WTC11 (cell line): ENCODE data around the gene KIAA0753. TPM values are rescaled to one million over a fixed set of nuclear protein-coding genes. Genes with fewer than 3 reads are reported as not detected.

Experiments used
- ATAC-seq: fragments of 200-7000 bp; cut with Tn5 transposase; 2 replicates; pipeline ENCODE4 v1.10.0; 2021; ENCODE audit warnings: mild to moderate bottlenecking, moderate library complexity
- CTCF ChIA-PET: fragments of 300-600 bp; sonication (Branson Sonifier 250); formaldehyde crosslinking; loops from one replicate; lab custom pipeline; 2021; ENCODE audit warnings: antibody characterized with exemption; lab: Charles Lee
- POLR2A ChIA-PET: fragments of 350-600 bp; sonication (Branson Sonifier 250); formaldehyde crosslinking; loops from one replicate; lab custom pipeline; 2021; ENCODE audit warnings: antibody characterized with exemption; lab: Charles Lee
- DNase-seq: peaks from one replicate; pipeline ENCODE4 v3.0.0; 2021; ENCODE audit warnings: low spot score
- H3K27ac Mint-ChIP-seq: 2 replicates; pipeline ENCODE4 v1.8.0; 2021; ENCODE audit warnings: mixed read lengths
- H3K27me3 Mint-ChIP-seq: 2 replicates; pipeline ENCODE4 v1.8.0; 2021; ENCODE audit warnings: low read depth, mild to moderate bottlenecking, moderate library complexity, mixed read lengths
- H3K36me3 Mint-ChIP-seq: 2 replicates; pipeline ENCODE4 v1.8.0; 2021; ENCODE audit warnings: mixed read lengths
- H3K4me1 Mint-ChIP-seq: 2 replicates; pipeline ENCODE4 v1.8.0; 2022; ENCODE audit warnings: mixed read lengths
- H3K4me3 Mint-ChIP-seq: 2 replicates; pipeline ENCODE4 v1.8.0; 2021; ENCODE audit warnings: mild to moderate bottlenecking, moderate library complexity, mixed read lengths
- H3K9me3 Mint-ChIP-seq: 2 replicates; pipeline ENCODE4 v1.8.0; 2021; ENCODE audit warnings: mixed read lengths
- AR ChIP-seq: fragments of 250-450 bp; sonication (Bioruptor Pico); IDR thresholded peaks from 2 replicates; pipeline ENCODE4 v1.9.0; 2021; ENCODE audit warnings: mild to moderate bottlenecking
- ATF1 ChIP-seq: sonication (generic); formaldehyde crosslinking; IDR thresholded peaks from 2 replicates; pipeline ENCODE4 v1.8.1; 2023; ENCODE audit warnings: mild to moderate bottlenecking, moderate library complexity, missing genetic modification reagents
- ATF3 ChIP-seq: sonication (generic); formaldehyde crosslinking; conservative IDR thresholded peaks from 2 replicates; pipeline ENCODE4 v1.8.1; 2022; ENCODE audit warnings: mild to moderate bottlenecking, missing genetic modification reagents
- CREB1 ChIP-seq: sonication (generic); formaldehyde crosslinking; IDR thresholded peaks from 2 replicates; pipeline ENCODE4 v1.8.0; 2023; ENCODE audit warnings: mild to moderate bottlenecking, missing genetic modification reagents
- CTCF ChIP-seq: fragments of 200-600 bp; IDR thresholded peaks from 2 replicates; pipeline ENCODE4 v1.8.0; 2022; ENCODE audit warnings: antibody characterized with exemption
- FOXK1 ChIP-seq: sonication (generic); formaldehyde crosslinking; IDR thresholded peaks from 2 replicates; pipeline ENCODE4 v1.8.0; 2022; ENCODE audit warnings: mild to moderate bottlenecking, moderate library complexity, missing genetic modification reagents
- FOXP4 ChIP-seq: sonication (generic); formaldehyde crosslinking; IDR thresholded peaks from 2 replicates; pipeline ENCODE4 v1.8.0; 2022; ENCODE audit warnings: mild to moderate bottlenecking, missing genetic modification reagents
- IRF1 ChIP-seq: sonication (generic); formaldehyde crosslinking; IDR thresholded peaks from 2 replicates; pipeline ENCODE4 v1.8.0; 2023; ENCODE audit warnings: missing genetic modification reagents
- MAX ChIP-seq: sonication (generic); formaldehyde crosslinking; IDR thresholded peaks from 2 replicates; pipeline ENCODE4 v1.8.0; 2022; ENCODE audit warnings: mild to moderate bottlenecking, missing genetic modification reagents
- NR1H2 ChIP-seq: sonication (generic); formaldehyde crosslinking; IDR thresholded peaks from 2 replicates; pipeline ENCODE4 v1.9.0; 2021; ENCODE audit warnings: mild to moderate bottlenecking, moderate library complexity, missing genetic modification reagents
- PRDM15 ChIP-seq: sonication (generic); formaldehyde crosslinking; IDR thresholded peaks from 2 replicates; pipeline ENCODE4 v1.8.0; 2022; ENCODE audit warnings: missing genetic modification reagents
- PREB ChIP-seq: sonication (generic); formaldehyde crosslinking; IDR thresholded peaks from 2 replicates; pipeline ENCODE4 v1.8.1; 2022; ENCODE audit warnings: mild to moderate bottlenecking, missing genetic modification reagents, moderate library complexity, borderline replicate concordance
- SMAD4 ChIP-seq: sonication (generic); formaldehyde crosslinking; IDR thresholded peaks from 2 replicates; pipeline ENCODE4 v1.8.0; 2022; ENCODE audit warnings: mild to moderate bottlenecking, missing genetic modification reagents
- SOX15 ChIP-seq: fragments of 250-450 bp; sonication (Bioruptor Pico); IDR thresholded peaks from 2 replicates; pipeline ENCODE4 v1.9.0; 2021; ENCODE audit warnings: mild to moderate bottlenecking
- TCF7 ChIP-seq: sonication (generic); formaldehyde crosslinking; IDR thresholded peaks from 2 replicates; pipeline ENCODE4 v1.8.0; 2022; ENCODE audit warnings: mild to moderate bottlenecking, low read depth, missing genetic modification reagents, moderate library complexity
- USF2 ChIP-seq: sonication (generic); formaldehyde crosslinking; IDR thresholded peaks from 2 replicates; pipeline ENCODE4 v1.8.1; 2023; ENCODE audit warnings: mild to moderate bottlenecking, missing genetic modification reagents, moderate library complexity
- ZNF263 ChIP-seq: sonication (generic); formaldehyde crosslinking; IDR thresholded peaks from 2 replicates; pipeline ENCODE4 v1.8.1; 2022; ENCODE audit warnings: low read depth, mild to moderate bottlenecking, moderate library complexity, missing genetic modification reagents
- ZSCAN18 ChIP-seq: fragments of 250-450 bp; sonication (Bioruptor Pico); IDR thresholded peaks from 2 replicates; pipeline ENCODE4 v2.1.2; 2022; ENCODE audit warnings: mild to moderate bottlenecking, moderate library complexity
- total RNA-seq: library from RNA; stranded (reverse); gene quantifications from 3 replicates; pipeline ENCODE4 v1.2.3, GENCODE V29; 2021

The KIAA0753 gene
- total RNA-seq, 1 experiment from 2014 or later: 22.8 TPM

- ATAC-seq: no peak
- DNase-seq: no peak
- TF ChIP-seq ATF3 (CRISPR knock-in tag): no peak
- TF ChIP-seq USF2 (CRISPR knock-in tag): no peak
- no peak for TF ChIP-seq ZSCAN18
- no peak for TF ChIP-seq MAX
- TF ChIP-seq ATF1: no peak
- TF ChIP-seq FOXP4: no peak
- no peak for TF ChIP-seq NR1H2 (CRISPR knock-in tag)
- no peak for TF ChIP-seq CTCF
- no peak for TF ChIP-seq TCF7
- TF ChIP-seq PREB: no peak
- TF ChIP-seq ZNF263: no peak
- TF ChIP-seq AR (CRISPR knock-in tag): no peak
- no peak for TF ChIP-seq CREB1 (CRISPR knock-in tag)
- TF ChIP-seq IRF1 (CRISPR knock-in tag): no peak
- no peak for TF ChIP-seq PRDM15
- no peak for TF ChIP-seq SOX15
- TF ChIP-seq FOXK1: no peak
- TF ChIP-seq SMAD4 (CRISPR knock-in tag): no peak
- H3K27me3 Mint-ChIP-seq: peaks cover 3% of the 10 kb centered on the region
- no peak overlapping the region for H3K4me3 Mint-ChIP-seq
- CTCF ChIA-PET: interaction anchor here (1.1 kb wide), 1 partner anchor 111 kb away, joined by 3 read pairs; no protein-coding TSS in a partner anchor
- no peak overlapping the region for H3K27ac Mint-ChIP-seq
- H3K4me1 Mint-ChIP-seq: peaks cover 38% of the 10 kb centered on the region
- POLR2A ChIA-PET: no interaction called here
- no peaks in the 10 kb centered on the region for H3K36me3 Mint-ChIP-seq
- no peaks in the 10 kb centered on the region for H3K9me3 Mint-ChIP-seq
These were observed 93.2 kb downstream of the KIAA0753 start for GRCh38 chr17:6547336-6547735.
